Neuron (in vitro differentiated cells): ENCODE results near the gene SUDS3.
A peak's percentile ranks its signal among the peaks of the same experiment; 100 is the strongest.
"Not testable (repeated sequence)": the region's sequence is repeated elsewhere in the genome, so short reads cannot be mapped to it uniquely, and the experiment has no call there.

Experiments used
- H2AFZ ChIP-seq: one replicate; pipeline ENCODE4 v1.6.1; 2013; ENCODE audit warnings: low read depth, mild to moderate bottlenecking, inconsistent platforms, low read length, moderate library complexity
- H3K27me3 ChIP-seq: one replicate; pipeline ENCODE4 v1.6.1; 2013; ENCODE audit warnings: low read length; ENCODE audit not compliant: insufficient read depth
- H3K36me3 ChIP-seq: one replicate; pipeline ENCODE4 v1.6.1; 2013; ENCODE audit warnings: low read length; ENCODE audit not compliant: insufficient read depth
- H3K4me1 ChIP-seq: one replicate; pipeline ENCODE4 v1.6.1; 2013; ENCODE audit warnings: low read length; ENCODE audit not compliant: insufficient read depth
- H3K4me3 ChIP-seq: 2 replicates; pipeline ENCODE4 v1.5.1; 2013; ENCODE audit warnings: mild to moderate bottlenecking, low read length, moderate library complexity
- H3K9me3 ChIP-seq: one replicate; pipeline ENCODE4 v1.6.1; 2013; ENCODE audit warnings: low read length

SUDS3 gene

GRCh38 chr12:118345355-118345754 is 31.0 kb upstream of the SUDS3 start:
- no peaks in the 10 kb centered on the region for H3K36me3 ChIP-seq
- no peaks in the 10 kb centered on the region for H3K4me1 ChIP-seq
- H3K27me3 ChIP-seq = no peaks in the 10 kb centered on the region
- no peak overlapping the region for H2AFZ ChIP-seq
- no peak overlapping the region for H3K4me3 ChIP-seq
- H3K9me3 ChIP-seq = no peaks in the 10 kb centered on the region

- H3K4me1 ChIP-seq = no peaks in the 10 kb centered on the region
- H2AFZ ChIP-seq = no peak overlapping the region
- no peak overlapping the region for H3K4me3 ChIP-seq
- H3K9me3 ChIP-seq = no peaks in the 10 kb centered on the region
- H3K27me3 ChIP-seq = no peaks in the 10 kb centered on the region
- no peaks in the 10 kb centered on the region for H3K36me3 ChIP-seq
These were observed 29.5 kb upstream of the SUDS3 start for GRCh38 chr12:118346895-118347294.

GRCh38 chr12:118347916-118348315 is 28.4 kb upstream of the SUDS3 start:
- Histone ChIP-seq H2AFZ (no peak overlapping the region), H3K4me3 (no peak overlapping the region), H3K27me3 (no peaks in the 10 kb centered on the region), H3K36me3 (no peaks in the 10 kb centered on the region), H3K4me1 (no peaks in the 10 kb centered on the region), H3K9me3 (no peaks in the 10 kb centered on the region)

GRCh38 chr12:118350908-118351559 is 25.3 kb upstream of the SUDS3 start:
- H3K9me3 ChIP-seq = peaks cover 2% of the 10 kb centered on the region
- no peak overlapping the region for H2AFZ ChIP-seq
- no peaks in the 10 kb centered on the region for H3K36me3 ChIP-seq
- no peak overlapping the region for H3K4me3 ChIP-seq
- no peaks in the 10 kb centered on the region for H3K27me3 ChIP-seq
- no peaks in the 10 kb centered on the region for H3K4me1 ChIP-seq

GRCh38 chr12:118353721-118354120 is 22.6 kb upstream of the SUDS3 start:
- H2AFZ ChIP-seq = no peak overlapping the region
- no peaks in the 10 kb centered on the region for H3K4me1 ChIP-seq
- no peak overlapping the region for H3K4me3 ChIP-seq
- H3K9me3 ChIP-seq = peaks cover 2% of the 10 kb centered on the region
- no peaks in the 10 kb centered on the region for H3K36me3 ChIP-seq
- no peaks in the 10 kb centered on the region for H3K27me3 ChIP-seq

GRCh38 chr12:118354503-118354902 is 21.9 kb upstream of the SUDS3 start:
- H2AFZ ChIP-seq, H3K4me3 ChIP-seq, H3K27me3 ChIP-seq, H3K9me3 ChIP-seq, H3K36me3 ChIP-seq, H3K4me1 ChIP-seq: not testable (repeated sequence)

GRCh38 chr12:118354903-118355302 is 21.5 kb upstream of the SUDS3 start:
- H3K36me3 ChIP-seq = no peaks in the 10 kb centered on the region
- no peaks in the 10 kb centered on the region for H3K4me1 ChIP-seq
- H3K4me3 ChIP-seq = no peak overlapping the region
- peaks cover 2% of the 10 kb centered on the region for H3K9me3 ChIP-seq
- no peaks in the 10 kb centered on the region for H3K27me3 ChIP-seq
- no peak overlapping the region for H2AFZ ChIP-seq

- Histone ChIP-seq H2AFZ (no peak overlapping the region), H3K27me3 (no peaks in the 10 kb centered on the region), H3K36me3 (no peaks in the 10 kb centered on the region), H3K4me3 (no peak overlapping the region), H3K4me1 (no peaks in the 10 kb centered on the region), H3K9me3 (peaks cover 2% of the 10 kb centered on the region)
These were observed 20.5 kb upstream of the SUDS3 start for GRCh38 chr12:118355843-118356242.

- no peaks in the 10 kb centered on the region for H3K36me3 ChIP-seq
- peaks cover 2% of the 10 kb centered on the region for H3K9me3 ChIP-seq
- H3K4me3 ChIP-seq = no peak overlapping the region
- no peaks in the 10 kb centered on the region for H3K4me1 ChIP-seq
- H3K27me3 ChIP-seq = no peaks in the 10 kb centered on the region
- H2AFZ ChIP-seq = peak overlapping the region; percentile 26
These were observed 19.5 kb upstream of the SUDS3 start for GRCh38 chr12:118356809-118357256.

GRCh38 chr12:118357257-118358007 is 18.9 kb upstream of the SUDS3 start:
- Histone ChIP-seq H3K4me1 (no peaks in the 10 kb centered on the region), H2AFZ (peak overlapping the region; percentile 26), H3K36me3 (no peaks in the 10 kb centered on the region), H3K27me3 (no peaks in the 10 kb centered on the region), H3K4me3 (no peak overlapping the region), H3K9me3 (peaks cover 2% of the 10 kb centered on the region)

- no peaks in the 10 kb centered on the region for H3K4me1 ChIP-seq
These were observed 18.4 kb upstream of the SUDS3 start for GRCh38 chr12:118358008-118358359.

GRCh38 chr12:118358612-118359540 is 17.5 kb upstream of the SUDS3 start:
- H3K4me3 ChIP-seq = no peak overlapping the region
- H3K4me1 ChIP-seq = no peaks in the 10 kb centered on the region
- H3K9me3 ChIP-seq = peaks cover 2% of the 10 kb centered on the region
- H3K36me3 ChIP-seq = no peaks in the 10 kb centered on the region
- H3K27me3 ChIP-seq = no peaks in the 10 kb centered on the region
- H2AFZ ChIP-seq = no peak overlapping the region

More at GRCh38 chr12:118358008-118358359, 18.4 kb upstream of the SUDS3 start:
- peaks cover 2% of the 10 kb centered on the region for H3K9me3 ChIP-seq
- no peaks in the 10 kb centered on the region for H3K36me3 ChIP-seq
- H3K27me3 ChIP-seq = no peaks in the 10 kb centered on the region
- H2AFZ ChIP-seq = no peak overlapping the region
- H3K4me3 ChIP-seq = no peak overlapping the region

GRCh38 chr12:118359541-118359915 is 16.8 kb upstream of the SUDS3 start:
- H2AFZ ChIP-seq = no peak overlapping the region
- no peaks in the 10 kb centered on the region for H3K9me3 ChIP-seq
- H3K27me3 ChIP-seq = no peaks in the 10 kb centered on the region
- H3K4me3 ChIP-seq = no peak overlapping the region
- no peaks in the 10 kb centered on the region for H3K36me3 ChIP-seq
- no peaks in the 10 kb centered on the region for H3K4me1 ChIP-seq
